NCI-H2081 (cell line): ENCODE data around the gene MPHOSPH9.
"Not testable (repeated sequence)": the region's sequence is repeated elsewhere in the genome, so short reads cannot be mapped to it uniquely, and the experiment has no call there.

ENCODE experiments used
- DNase-seq, 2 experiments: peaks; one replicate each; lab custom pipeline; 2025; lab: John Stamatoyannopoulos, UW

Gene MPHOSPH9

DNA sequence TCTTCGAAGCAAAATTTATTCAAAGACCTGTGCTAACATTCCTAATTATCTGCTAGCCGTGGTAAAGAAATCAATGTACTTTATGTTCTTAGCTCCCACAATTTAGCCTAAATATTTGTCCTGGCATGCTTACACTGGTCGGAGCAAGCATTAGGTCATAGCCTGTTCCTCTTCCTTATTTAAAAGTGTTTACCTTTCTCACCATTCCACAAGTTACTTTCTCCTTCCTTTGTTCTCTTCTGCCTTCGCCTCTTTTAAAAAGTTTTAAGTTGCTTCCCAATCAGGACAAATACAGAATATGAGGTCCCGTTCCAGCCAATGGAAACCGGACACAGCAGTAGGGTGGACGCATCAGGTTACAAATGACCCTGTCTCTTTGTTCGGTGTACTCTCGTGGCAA, 27.1 kb upstream of the MPHOSPH9 start:
- no peak for DNase-seq

DNA sequence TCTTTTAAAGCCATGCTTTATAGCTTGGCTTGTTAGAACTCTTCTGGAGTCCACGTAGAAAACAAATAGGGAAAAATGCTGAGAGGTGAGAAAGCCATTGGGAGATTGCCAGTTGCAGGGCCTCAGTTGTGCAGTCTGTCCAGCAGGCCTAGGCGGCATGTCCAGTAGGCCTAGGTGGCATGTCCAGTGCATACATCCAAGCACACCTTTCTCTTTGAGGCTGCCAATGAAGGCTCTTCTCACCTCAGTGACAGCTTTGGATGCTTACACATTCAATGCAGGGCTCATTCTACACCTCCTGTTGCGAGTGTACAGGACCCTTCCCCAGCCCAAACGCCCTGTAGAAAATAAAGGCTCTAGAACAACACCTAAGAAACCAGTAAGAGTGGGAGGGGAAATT, 25.7 kb upstream of the MPHOSPH9 start:
- DNase-seq: no peak

DNA sequence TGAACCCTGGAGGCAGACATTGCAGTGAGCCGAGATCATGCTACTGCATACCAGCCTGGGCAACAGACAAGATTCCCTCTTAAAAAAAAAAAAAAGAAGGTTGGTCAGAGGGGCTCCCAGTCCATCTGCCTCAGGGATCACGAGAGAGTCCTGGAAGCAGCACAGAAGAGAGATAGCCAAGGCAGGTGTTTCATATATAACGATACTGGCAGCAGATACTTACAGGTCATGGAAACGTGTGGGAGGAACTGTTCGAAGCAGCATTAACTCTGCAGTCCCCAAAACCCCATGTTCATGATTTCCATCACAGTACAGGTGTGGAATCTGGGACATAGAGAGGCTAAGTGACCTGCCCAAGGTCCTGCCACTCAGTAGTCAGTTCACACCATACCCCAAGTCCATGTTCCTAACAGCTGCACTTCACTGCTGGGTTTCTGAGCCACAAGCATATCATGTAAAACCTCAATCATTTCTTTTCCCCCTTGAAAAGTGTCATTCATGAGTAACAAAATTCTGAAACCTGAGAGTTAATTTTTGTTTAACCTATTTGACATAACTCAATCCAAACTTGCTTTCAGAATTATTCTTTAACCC, 22.0 kb upstream of the MPHOSPH9 start:
- no peak for DNase-seq

DNA sequence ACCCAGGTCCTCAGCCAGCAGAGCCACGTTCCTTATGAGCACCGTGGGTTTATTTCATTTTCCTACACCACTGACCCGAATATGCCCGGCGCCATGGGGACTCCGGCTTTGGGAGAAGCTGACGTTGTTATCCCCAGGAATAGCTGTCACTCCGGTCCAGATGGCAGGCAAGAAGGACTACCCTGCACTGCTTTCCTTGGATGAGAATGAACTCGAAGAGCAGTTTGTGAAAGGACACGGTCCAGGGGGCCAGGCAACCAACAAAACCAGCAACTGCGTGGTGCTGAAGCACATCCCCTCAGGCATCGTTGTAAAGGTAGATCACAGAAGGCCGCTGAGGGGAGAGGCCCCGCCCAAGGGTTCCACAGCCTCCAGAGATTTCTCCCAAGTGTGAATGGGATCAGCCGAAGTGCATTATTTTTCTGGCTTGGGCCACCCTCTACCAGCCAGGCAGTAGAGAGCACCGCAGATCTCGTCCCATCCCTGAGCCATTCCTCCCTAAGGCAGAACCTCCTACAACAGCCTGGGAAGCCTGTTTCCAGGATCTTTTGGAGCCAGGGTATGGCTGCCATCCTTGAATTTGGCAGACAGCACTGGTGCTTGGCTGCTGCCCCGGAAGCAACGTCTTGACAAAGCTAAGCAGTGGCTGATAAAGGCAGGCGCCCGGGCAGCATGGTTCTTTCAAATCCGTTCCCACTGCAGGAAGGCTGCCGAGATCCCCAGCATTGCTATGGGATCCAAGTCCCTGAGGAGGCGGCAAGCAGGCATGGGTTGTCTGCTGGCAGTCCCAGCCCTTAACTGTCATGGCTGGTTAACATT, 20.9 kb upstream of the MPHOSPH9 start:
- DNase-seq: no peak

DNA sequence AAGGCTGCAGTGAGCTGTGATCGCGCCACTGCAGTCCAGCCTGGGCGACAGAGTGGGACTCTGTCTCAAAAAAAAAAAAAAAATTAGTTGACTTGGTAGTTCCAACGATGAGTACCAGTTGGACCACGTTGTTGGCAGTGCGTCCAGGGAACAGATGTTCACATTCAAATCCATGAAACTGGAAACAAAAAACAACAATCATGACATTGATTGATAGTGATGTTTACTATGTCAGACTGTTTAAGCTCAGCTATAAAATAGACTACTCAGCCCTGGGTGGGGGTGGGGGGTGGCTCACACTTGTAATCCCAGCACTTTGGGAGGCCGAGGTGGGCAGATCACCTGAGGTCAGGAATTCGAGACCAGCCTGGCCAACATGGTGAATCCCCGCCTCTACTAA, 19.4 kb upstream of the MPHOSPH9 start:
- not testable (repeated sequence) for DNase-seq

DNA sequence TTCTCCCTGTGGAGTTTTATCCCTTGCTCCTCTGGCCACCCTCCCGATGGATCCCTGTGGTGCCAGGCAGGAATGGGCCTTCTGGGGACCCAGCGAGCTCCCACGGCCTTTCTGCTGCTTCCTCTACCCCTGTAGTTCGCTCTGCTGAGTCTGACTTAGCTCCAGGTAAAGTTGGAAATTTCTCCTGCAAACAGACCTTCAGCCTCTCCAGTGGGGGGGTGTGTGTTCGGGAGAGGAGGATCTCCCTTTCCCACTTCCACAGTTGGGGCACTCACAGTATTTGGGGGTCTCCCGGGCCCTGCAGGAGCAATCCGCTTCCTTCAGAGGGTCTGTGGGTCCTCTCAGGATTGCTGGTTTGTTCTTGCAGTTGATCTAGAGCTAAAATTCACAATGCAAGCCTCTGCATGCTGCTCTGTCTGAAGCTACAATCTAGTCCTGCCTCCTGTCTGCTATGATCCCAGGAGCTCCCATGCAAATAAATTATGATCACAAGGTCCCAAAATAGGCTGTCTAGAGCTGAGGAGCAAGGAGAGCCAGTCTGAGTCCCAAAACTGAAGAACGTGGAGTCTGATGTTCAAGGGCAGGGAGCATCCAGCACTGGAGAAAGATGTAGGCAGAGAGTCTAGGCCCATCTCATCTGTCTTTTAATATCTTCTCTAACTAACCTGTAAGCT, 18.6 kb upstream of the MPHOSPH9 start:
- no peak for DNase-seq

DNA sequence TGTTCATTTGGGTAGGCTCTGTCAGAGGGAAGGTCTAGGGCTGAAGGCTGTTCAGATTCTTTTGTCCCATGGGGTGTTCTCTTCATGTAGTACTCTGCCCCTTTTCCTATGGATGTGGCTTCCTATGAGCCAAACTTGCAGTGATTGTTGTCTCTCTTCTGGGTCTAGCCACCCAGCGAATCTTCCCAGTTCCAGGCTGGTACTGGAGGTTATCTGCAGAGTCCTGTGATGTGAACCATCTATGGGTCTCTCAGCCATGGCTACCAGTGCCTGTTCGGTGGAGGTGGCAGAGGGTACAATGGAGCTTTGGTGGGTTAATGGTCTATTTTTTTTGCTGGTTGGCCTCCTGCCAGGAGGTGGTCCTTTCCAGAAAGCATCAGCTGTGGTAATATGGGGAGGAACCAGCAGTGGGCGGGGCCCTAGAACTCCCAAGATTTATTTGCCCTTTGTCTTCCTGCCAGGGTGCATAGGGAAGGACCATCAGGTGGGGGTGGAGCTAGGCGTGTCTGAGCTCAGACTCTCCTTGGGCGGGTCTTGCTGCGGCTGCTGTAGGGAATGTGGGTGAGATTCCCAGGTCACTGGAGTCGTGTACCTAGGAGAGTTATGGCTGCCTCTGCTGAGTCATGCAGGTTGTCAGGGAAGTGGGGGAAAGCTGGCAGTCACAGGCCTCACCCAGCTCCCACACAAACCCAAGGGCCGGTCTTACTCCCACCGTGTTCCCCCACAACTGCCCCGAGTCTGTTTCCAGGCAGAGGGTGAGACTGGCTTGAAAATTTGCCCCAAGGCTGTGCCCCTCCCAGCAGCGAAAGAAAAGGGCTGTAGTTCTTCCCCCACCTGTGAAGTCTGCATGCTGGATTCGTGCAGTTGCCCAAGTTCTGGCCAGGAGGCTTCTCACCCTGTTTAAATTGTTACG, 17.8 kb upstream of the MPHOSPH9 start:
- DNase-seq: peak in 1 of 2 experiments; percentile 26

DNA sequence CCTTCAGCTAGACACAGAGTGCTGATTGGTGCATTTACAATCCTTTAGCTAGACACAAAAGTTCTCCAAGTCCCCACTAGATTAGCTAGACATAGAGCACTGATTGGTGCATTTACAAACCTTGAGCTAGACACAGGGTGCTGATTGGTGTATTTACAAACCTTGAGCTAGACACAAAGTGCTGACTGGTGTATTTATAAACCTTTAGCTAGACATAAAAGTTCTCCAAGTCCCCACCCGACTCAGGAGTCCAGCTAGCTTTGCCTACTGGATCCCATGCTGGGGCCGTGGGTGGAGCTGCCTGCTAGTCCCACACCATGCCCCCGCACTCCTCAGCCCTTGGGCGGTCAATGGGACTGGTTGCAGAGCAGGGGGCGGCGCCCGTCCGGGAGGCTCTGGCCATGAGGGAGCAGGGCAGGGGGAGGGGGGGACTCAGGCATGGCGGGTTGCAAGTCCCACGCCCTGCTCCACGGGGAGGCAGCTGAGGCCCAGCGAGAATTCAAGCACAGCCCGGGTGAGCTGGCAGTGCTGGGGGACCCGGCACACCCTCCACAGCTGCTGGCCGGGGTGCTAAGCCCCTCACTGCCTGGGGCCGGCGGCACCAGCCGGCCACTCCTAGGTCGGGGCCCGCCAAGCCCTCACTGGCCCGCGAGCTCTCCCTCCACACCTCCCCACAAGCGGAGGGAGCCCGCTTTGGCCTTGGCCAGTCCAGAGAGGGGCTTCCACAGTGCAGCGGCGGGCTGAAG, 16.2 kb upstream of the MPHOSPH9 start:
- not testable (repeated sequence) for DNase-seq

DNA sequence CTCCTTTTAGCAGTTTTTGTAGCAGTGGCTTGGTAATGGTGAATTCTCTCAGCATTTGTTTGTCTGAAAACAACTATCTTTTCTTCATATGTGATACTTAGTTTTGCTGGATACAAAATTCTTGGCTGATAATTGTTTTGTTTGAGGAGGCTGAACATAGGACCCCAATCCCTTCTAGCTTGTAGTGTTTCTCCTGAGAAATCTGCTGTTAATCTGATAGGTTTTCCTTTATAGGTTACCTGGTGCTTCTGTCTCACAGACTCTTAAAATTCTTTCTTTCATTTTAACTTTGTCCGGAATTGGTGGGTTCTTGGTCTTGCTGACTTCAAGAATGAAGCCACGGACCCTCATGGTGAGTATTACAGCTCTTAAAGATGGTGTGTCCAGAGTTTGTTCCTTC, 15.2 kb upstream of the MPHOSPH9 start:
- not testable (repeated sequence) for DNase-seq

DNA sequence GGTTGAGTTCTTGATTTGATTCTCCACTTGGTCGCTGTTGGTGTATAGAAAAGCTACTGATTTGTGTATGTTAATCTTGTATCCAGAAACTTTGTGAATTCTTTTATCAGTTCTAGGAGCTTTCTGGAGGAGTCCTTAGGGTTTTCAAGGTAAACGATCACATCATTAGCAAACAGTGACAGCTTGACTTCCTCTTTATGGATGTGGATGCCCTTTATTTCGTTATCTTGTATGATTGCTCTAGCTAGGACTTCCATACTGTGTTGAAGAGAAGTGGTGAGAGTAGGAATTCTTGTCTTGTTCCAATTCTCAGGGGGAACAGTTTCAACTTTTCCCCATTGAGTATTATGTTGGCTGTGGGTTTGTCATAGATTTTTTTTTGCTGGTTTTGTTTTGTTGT, 12.7 kb upstream of the MPHOSPH9 start:
- no peak for DNase-seq

DNA sequence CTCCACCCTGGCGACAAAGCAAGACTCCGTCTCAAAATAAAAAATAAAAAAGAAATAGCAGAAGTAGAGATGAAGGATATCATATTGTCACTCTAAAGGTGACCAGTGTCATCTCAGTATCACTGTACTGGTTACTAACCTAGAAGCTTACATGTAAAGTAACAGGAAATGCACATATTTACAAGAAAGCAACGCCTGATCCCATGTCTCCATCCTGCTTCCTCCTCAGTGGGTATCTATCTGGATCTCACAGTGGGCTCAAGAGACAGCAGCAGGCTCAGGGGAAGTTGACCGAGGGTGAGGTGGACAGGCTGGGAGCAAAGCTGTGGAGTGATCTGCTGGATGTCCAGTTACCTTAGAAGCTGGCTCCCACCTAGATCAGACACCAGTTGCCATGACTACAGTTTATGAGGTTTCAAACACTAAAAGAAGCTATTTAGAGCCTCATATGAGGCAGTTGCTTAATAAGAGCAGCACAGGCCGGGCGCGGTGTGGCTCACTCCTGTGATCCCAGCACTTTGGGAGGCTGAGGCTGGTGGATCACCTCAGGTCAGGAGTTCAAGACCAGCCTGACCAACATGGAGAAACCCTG, 10.8 kb upstream of the MPHOSPH9 start:
- DNase-seq: no peak

DNA sequence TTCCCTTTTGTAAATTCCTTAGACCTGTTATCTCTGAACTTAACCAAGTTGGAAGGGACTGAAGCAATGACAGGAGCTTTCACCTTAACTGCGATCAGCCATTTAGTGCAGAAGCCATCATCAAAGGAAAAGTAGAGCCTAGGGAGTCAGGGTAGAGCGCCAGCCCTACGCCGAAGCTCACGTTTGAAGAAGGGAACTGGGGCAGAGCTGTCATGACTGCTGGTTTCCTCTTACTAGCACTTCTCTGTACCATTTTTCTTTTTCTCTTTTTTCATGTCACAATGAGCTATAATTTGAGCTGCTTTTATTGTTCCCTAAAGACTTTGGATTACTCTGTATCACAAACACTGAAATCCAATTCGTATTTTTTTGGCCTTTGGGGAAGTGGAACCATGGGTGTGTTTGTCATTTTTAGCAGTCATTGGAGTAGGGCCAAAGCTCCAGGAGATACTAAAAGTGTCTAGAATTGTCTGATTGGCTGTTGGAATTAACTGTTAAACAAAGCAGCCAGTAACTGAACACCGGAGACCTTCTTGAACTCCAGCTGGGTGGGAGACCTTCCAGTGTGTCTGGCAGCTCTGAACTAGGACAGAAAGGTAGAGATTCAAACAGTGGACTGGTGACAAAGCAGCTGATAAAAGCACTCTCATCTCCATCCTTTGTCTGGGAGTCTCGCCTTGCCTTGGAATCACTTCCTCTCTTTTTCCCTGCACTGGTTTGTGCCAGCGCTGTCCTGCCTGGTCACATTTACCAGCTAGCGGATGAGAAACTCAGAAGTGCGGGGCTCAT, 9.4 kb upstream of the MPHOSPH9 start:
- peak; percentile 67 to 90 for DNase-seq

DNA sequence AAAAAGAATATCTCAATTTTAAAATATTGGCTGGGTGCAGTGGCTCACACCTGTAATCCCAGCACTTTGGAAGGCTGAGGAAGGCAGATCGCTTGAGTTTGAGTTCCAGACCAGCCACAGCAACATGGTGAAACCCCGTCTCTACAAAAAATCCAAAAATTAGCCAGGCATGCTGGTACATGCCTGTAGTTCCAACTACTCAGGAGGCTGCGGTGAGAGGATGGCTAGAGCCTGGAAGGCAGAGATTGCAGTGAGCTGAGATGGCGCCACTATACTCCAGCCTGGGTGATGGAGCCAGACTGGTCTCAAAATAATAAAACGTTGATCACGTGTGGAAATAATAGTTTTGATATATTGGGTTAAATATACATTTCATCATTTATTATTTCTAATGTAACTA, 6.0 kb upstream of the MPHOSPH9 start:
- no peak for DNase-seq

DNA sequence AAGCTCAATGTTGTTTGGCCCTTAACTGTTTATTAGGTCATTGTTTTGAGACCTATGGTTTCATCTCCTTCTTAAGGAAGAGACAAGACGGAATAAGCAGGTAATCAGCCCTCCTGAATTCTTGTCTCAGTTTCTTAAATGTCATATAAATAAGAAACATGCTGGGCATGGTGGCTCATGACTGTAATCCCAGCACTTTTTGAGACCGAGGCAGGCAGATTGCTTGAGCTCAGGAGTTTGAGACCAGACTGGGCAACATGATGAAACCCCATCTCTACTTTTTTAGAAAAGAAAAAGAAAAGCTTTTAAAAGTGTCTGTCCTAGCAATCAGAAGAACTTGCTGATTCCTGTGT, 5.4 kb upstream of the MPHOSPH9 start:
- no peak for DNase-seq

DNA sequence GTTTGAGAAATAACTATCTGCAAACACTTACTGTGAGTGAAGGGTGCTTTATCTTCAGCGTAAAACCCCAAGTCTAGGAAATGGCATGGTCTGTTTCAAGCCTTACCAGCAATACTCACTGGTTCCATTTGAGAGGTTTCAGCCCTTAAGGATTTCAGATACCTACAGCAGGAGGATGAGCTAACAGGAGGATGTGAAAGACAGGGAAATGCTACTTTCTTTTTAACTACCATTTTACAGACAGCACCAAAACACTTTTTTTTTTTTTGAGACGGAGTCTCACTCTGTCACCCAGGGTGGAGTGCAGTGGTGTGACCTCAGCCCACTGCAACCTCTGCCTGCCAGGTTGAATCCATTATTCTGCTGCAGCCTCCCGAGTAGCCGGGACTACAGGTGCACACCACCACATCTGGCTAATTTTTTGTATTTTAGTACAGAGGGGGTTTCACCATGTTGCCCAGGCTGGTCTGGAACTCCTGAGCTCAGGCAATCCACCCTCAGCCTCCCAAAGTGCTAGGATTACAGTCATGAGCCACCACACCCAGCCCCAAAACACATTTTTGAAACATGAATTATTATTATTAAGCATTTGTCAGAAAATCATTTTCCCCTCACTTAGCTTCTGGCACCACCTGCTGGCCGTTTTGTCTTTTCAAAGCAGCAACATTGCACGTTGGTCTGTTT, 4.8 kb upstream of the MPHOSPH9 start:
- peak; percentile 24 to 35 for DNase-seq

DNA sequence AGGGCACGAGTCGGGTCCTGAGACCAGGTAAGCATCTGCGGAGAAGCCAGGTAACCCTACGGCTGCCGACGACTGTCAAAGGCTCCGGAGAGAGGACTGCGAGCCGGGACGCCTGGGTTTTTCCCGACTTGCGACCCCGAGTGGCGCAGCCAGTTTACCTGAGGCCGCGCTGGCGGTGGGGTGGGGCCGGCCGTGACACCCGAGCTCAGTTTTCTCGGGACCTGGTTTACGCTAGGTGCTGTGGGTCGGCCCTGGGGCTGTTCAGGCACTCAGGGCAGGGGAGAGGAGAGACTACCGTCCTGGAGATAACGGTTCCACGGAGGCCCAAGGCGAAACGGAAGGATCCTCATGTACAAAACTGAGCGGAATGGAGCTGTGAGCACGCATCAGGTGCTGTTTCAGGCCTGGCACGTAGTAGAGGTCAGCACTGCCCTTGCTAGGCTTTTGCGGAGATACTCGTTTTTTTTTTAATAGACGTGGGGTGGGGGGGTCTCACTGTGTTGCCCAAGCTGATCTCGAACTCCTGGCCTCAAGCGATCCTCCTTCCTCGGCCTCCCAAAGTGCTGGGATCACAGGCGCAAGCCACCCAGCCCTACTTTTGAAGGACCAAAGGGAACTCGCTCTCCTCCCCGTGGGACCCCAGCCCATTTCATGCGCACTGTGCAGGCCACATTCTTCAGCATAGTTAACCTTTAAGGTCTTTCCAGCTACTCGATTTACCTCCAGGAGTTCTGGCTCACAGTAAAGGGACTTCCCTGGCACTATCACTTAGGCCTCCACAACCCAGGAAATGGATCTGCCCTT, 766 bp upstream of the MPHOSPH9 start:
- DNase-seq: no peak

DNA sequence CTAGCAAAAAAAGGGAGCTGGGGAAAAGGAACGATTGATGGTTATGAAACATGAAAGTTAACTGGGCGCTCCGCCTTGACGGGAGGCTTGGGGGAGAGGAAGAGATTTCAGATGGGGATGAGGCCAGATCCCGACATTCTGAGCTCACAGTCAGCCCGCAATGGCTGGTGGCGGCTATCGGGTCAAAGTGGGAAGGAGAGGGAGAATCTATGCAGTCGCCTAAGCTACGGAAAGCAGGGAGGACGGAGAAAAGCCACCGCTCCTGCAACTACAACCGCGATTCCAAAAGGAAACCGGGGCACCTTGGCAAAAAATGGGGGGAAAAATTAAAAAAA, 502 bp downstream of the MPHOSPH9 start:
- no peak for DNase-seq

DNA sequence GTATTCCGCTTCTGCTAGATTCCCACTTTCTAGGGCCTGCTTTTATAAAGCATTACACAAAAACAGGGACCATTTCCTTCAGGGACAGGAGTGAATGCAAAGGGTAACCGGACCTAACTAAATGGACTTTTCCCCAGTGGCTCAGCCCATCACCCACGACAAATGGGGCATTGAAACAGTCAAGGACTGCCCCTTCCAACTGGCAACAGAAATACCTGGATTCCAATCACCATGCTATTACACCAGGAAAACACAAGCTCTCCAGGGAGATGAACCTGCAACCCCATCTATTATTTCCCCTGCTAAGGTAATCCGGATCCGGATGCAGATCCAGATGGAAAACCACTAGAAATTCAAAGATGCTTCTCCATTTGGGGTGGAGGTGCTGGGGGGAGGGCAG, 1.0 kb downstream of the MPHOSPH9 start:
- peak; percentile 13 to 47 for DNase-seq

DNA sequence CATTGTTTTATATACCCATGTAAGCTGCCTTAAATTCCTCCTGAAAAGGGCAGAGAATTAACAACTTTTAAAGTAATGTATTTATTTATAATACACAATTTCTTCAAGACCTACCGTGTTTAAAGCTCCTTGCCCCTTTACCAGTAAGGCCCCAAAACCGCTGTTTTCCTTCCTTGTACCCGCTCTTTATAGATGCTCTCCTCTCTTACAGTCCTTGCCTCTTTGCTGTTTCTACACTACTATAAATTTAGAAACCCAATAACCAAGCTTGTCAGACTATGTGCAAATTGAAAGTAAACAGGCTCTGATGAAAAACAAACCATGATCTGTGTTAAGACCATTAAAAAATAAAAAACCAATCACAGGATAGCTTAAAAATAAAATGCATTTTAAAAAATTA, 3.9 kb downstream of the MPHOSPH9 start:
- DNase-seq: no peak
